Loucy (cell line): ENCODE measurements around the gene ITGB7.

ENCODE experiments used
- H2AFZ ChIP-seq: fragments of 200-600 bp; sonication (generic); 2 replicates; pipeline ENCODE4 v1.6.0; 2016; ENCODE audit warnings: antibody characterized with exemption, mild to moderate bottlenecking, low read length, moderate library complexity
- H3F3A ChIP-seq: fragments of 200-600 bp; 2 replicates; pipeline ENCODE4 v1.6.0; 2016; ENCODE audit warnings: antibody characterized with exemption, low read depth, mild to moderate bottlenecking
- H3K27me3 ChIP-seq: fragments of 200-600 bp; sonication (generic); 2 replicates; pipeline ENCODE4 v1.6.1; 2014; ENCODE audit warnings: low read length, mild to moderate bottlenecking; ENCODE audit not compliant: insufficient read depth, poor library complexity, severe bottlenecking
- H3K36me3 ChIP-seq: fragments of 200-600 bp; sonication (generic); 2 replicates; pipeline ENCODE4 v1.6.1; 2016; ENCODE audit warnings: low read length; ENCODE audit not compliant: insufficient read depth
- H3K4me1 ChIP-seq: fragments of 200-600 bp; sonication (generic); 2 replicates; pipeline ENCODE4 v1.5.1; 2014; ENCODE audit warnings: low read length, mild to moderate bottlenecking; ENCODE audit not compliant: insufficient read depth, poor library complexity, severe bottlenecking
- H3K4me2 ChIP-seq: fragments of 200-600 bp; sonication (generic); 2 replicates; pipeline ENCODE4 v1.6.0; 2014; ENCODE audit warnings: antibody characterized with exemption, low read length, low read depth, mild to moderate bottlenecking; ENCODE audit not compliant: poor library complexity, severe bottlenecking
- H3K4me3 ChIP-seq: fragments of 200-600 bp; sonication (generic); 2 replicates; pipeline ENCODE4 v1.5.1; 2014; ENCODE audit warnings: low read length, mild to moderate bottlenecking, mixed read lengths; ENCODE audit not compliant: poor library complexity, severe bottlenecking
- H3K79me2 ChIP-seq: fragments of 200-600 bp; sonication (generic); 2 replicates; pipeline ENCODE4 v1.6.1; 2014; ENCODE audit warnings: low read length; ENCODE audit not compliant: insufficient read depth
- H3K9ac ChIP-seq: fragments of 200-600 bp; sonication (generic); 2 replicates; pipeline ENCODE4 v1.6.0; 2014; ENCODE audit warnings: mild to moderate bottlenecking, low read depth, low read length, moderate library complexity; ENCODE audit not compliant: poor library complexity, severe bottlenecking
- H3K9me2 ChIP-seq: fragments of 200-600 bp; sonication (generic); replicated peaks from 2 replicates; pipeline ENCODE4 v1.6.1; 2016; ENCODE audit warnings: low read depth, low read length, mixed read lengths
- H3K9me3 ChIP-seq: fragments of 200-600 bp; sonication (generic); 2 replicates; pipeline ENCODE4 v1.6.1; 2014; ENCODE audit warnings: mild to moderate bottlenecking, antibody characterized with exemption, low read length, low read depth; ENCODE audit not compliant: insufficient read depth
- H4K20me1 ChIP-seq: fragments of 200-600 bp; sonication (generic); 2 replicates; pipeline ENCODE4 v1.6.0; 2014; ENCODE audit warnings: antibody characterized with exemption, low read length, mild to moderate bottlenecking; ENCODE audit not compliant: insufficient read depth, poor library complexity, severe bottlenecking
- CTCF ChIP-seq: fragments of 200-600 bp; sonication (generic); conservative IDR thresholded peaks from 2 replicates; pipeline ENCODE4 v1.5.1; 2014; ENCODE audit warnings: mild to moderate bottlenecking, antibody characterized with exemption, low read length
- EZH2phosphoT487 ChIP-seq: fragments of 200-600 bp; IDR thresholded peaks from 2 replicates; pipeline ENCODE4 v1.6.1; 2018; ENCODE audit warnings: antibody characterized with exemption, mild to moderate bottlenecking, moderate library complexity, borderline replicate concordance

ITGB7 gene

DNA sequence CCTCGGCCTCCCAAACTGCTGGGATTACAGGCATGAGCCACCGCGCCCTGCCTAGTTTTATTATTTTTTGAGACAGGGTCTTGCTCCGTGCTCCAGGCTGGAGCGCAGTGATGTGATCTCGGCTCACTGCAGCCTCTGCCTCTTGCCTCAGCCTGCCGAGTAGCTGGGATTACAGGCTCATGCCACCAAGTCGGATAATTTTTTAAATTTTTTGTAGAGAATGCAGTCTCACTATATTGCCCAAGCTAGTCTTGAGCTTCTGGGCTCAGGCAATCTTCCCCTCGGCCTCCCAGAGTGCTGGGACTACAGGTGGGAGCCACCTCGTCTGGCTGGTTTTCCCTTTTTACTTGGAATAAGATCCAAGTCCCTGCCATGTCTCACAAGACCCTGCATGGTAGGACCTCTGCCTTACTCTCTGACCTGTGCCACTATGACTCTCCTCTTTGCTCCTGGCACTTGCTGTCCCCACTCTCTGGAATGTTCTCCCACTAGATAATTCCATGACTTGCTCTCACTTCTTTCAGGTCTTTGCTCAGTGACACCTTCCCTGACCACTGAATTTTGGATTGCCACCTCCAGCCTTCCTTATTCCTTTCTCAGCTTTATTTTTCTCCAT, 32.7 kb upstream of the ITGB7 start:
- no peak overlapping the region for H3K4me2 ChIP-seq
- H3K4me1 ChIP-seq = peaks cover 9% of the 10 kb centered on the region
- H3K9me2 ChIP-seq = no peaks in the 10 kb centered on the region
- no peaks in the 10 kb centered on the region for H3K36me3 ChIP-seq
- no peaks in the 10 kb centered on the region for H4K20me1 ChIP-seq
- no peaks in the 10 kb centered on the region; the same call in 1 of the 2 replicates for H3F3A ChIP-seq
- no peaks in the 10 kb centered on the region for H3K27me3 ChIP-seq
- H3K4me3 ChIP-seq = no peak overlapping the region
- TF ChIP-seq CTCF (no peak), EZH2phosphoT487 (no peak)
- no peaks in the 10 kb centered on the region for H3K79me2 ChIP-seq
- H2AFZ ChIP-seq = no peak overlapping the region
- no peaks in the 10 kb centered on the region for H3K9me3 ChIP-seq
- H3K9ac ChIP-seq = no peak overlapping the region

DNA sequence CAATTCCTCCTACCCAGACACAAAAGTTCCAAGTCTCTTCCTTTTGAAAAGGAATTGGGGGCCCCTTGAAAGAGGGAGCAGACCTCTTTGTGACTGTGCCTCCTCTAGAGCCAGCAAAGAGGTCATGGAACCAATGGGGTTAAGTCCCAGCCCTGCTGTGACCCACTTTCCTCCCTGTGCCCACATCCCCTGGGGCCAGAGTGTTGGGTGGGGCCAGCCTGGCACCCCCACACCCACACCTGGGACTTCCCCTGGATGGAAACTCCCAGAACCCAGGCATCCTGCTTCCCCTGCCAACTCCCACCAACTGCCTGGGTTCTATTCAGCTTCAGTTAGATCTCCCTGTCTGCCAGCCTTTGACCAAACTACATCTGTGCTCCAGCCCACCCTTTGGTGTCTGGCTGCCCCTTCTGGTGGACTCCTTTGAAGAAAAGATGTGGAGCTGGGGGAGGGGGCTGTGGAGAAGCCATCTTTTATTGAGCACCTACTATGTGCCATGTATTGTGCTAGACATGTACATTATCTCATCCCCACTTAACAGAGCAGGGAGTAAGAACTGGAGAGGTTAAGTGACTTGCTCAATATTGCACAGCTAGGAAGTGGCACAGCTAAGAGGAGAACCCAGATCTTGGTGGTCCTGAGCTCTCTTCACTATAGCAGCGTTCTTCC, 29.5 kb upstream of the ITGB7 start:
- H2AFZ ChIP-seq = no peak overlapping the region

DNA sequence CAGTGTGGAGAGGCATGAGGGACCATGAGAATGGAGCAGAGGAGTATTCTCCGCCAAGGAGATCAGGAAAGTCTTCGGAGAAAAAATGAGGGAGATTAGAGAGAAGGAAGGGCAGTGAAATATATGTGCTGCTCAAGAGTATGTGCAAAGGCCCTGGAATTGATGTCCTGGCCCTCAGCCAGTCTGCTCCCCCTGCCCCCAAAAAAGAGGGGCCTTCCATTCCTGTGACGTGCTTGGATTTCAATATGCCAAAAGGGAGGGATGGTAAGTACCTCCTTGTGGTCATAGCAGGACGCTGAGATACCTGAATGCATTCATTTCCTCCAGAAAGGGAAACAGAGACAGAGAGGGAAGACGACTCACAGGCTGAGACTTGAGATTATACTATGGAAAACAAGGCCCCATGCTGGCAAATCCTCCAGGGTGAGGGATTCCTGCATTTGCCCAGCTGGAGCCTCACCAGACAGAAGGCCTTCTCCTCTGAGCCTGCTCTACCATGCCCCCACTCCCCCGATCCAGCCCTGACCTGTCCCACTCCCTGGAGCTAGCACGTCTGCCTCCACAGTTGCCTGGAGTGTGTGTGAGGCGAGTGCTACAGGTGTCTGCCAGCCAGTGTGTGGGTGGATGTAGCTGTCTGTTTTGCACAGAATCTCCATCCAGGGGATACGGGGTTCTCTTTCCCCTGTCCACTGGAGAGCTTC, 28.8 kb upstream of the ITGB7 start:
- no peaks in the 10 kb centered on the region for H3K79me2 ChIP-seq
- no peaks in the 10 kb centered on the region for H3K9me2 ChIP-seq
- H3K9ac ChIP-seq = no peak overlapping the region
- no peak overlapping the region for H3K4me2 ChIP-seq
- no peaks in the 10 kb centered on the region for H3K27me3 ChIP-seq
- TF ChIP-seq EZH2phosphoT487 (no peak), CTCF (no peak)
- no peak overlapping the region for H3K4me3 ChIP-seq
- no peaks in the 10 kb centered on the region for H3K9me3 ChIP-seq
- no peaks in the 10 kb centered on the region for H4K20me1 ChIP-seq
- no peaks in the 10 kb centered on the region for H3K36me3 ChIP-seq
- H2AFZ ChIP-seq = no peak overlapping the region
- peaks cover 22% of the 10 kb centered on the region for H3K4me1 ChIP-seq
- no peaks in the 10 kb centered on the region; the same call in 1 of the 2 replicates for H3F3A ChIP-seq

More for the DNA sequence above, 29.5 kb upstream of the ITGB7 start:
- Histone ChIP-seq H3K9me3 (no peaks in the 10 kb centered on the region), H3K9ac (no peak overlapping the region), H3K4me1 (peaks cover 22% of the 10 kb centered on the region), H3K4me3 (no peak overlapping the region), H3K27me3 (no peaks in the 10 kb centered on the region), H3K4me2 (peak overlapping the region; percentile 14), H3K36me3 (no peaks in the 10 kb centered on the region), H3K9me2 (no peaks in the 10 kb centered on the region), H3K79me2 (no peaks in the 10 kb centered on the region), H4K20me1 (no peaks in the 10 kb centered on the region), H3F3A (no peaks in the 10 kb centered on the region; the same call in 1 of the 2 replicates)
- TF ChIP-seq EZH2phosphoT487 (no peak), CTCF (no peak)
